Activated CD4-positive, CD25-positive, alpha-beta regulatory T cell treated with anti-CD3 and anti-CD28 coated beads, Interleukin-2, amount 50 U/mL, for 72 hours (primary cell): ENCODE measurements around the gene LIMS1.

Experiments
- DNase-seq: peaks from one replicate; pipeline ENCODE4 v3.0.0; 2021

LIMS1 gene

GRCh38 chr2:108617617-108618016 lies 83.3 kb downstream of the LIMS1 start:
- DNase-seq = no peak

GRCh38 chr2:108619925-108620620 lies 85.8 kb downstream of the LIMS1 start:
- no peak for DNase-seq

GRCh38 chr2:108620656-108621055 lies 86.4 kb downstream of the LIMS1 start:
- DNase-seq = no peak

- DNase-seq = peak; percentile 64
Observed at GRCh38 chr2:108621087-108621559, 86.9 kb downstream of the LIMS1 start.

GRCh38 chr2:108621687-108622681 lies 87.7 kb downstream of the LIMS1 start:
- no peak for DNase-seq

- DNase-seq = no peak
Observed at GRCh38 chr2:108623616-108624015, 89.3 kb downstream of the LIMS1 start.

- DNase-seq = no peak
Observed at GRCh38 chr2:108625186-108625827, 91.0 kb downstream of the LIMS1 start.

GRCh38 chr2:108625828-108626195 lies 91.5 kb downstream of the LIMS1 start:
- DNase-seq = no peak

- no peak for DNase-seq
Observed at GRCh38 chr2:108626995-108627394, 92.7 kb downstream of the LIMS1 start.

GRCh38 chr2:108627911-108628567 lies 93.8 kb downstream of the LIMS1 start:
- DNase-seq = no peak

GRCh38 chr2:108628936-108629335 lies 94.7 kb downstream of the LIMS1 start:
- no peak for DNase-seq

GRCh38 chr2:108629417-108629816 lies 95.1 kb downstream of the LIMS1 start:
- no peak for DNase-seq

- DNase-seq = no peak
Observed at GRCh38 chr2:108630567-108631405, 96.5 kb downstream of the LIMS1 start.

GRCh38 chr2:108632332-108633160 lies 98.3 kb downstream of the LIMS1 start:
- DNase-seq = no peak

- no peak for DNase-seq
Observed at GRCh38 chr2:108633409-108633808, 99.1 kb downstream of the LIMS1 start.

- DNase-seq = no peak
Observed at GRCh38 chr2:108634011-108634410, 99.7 kb downstream of the LIMS1 start.

GRCh38 chr2:108634576-108635160 lies 100.4 kb downstream of the LIMS1 start:
- DNase-seq = no peak

- DNase-seq = no peak
Observed at GRCh38 chr2:108635630-108636354, 101.5 kb downstream of the LIMS1 start.

- DNase-seq = no peak
Observed at GRCh38 chr2:108637304-108637669, 103.0 kb downstream of the LIMS1 start.

GRCh38 chr2:108640731-108641130 lies 106.5 kb downstream of the LIMS1 start:
- DNase-seq = no peak
